ENCODE results near the gene SDK1.

SDK1 gene

DNA sequence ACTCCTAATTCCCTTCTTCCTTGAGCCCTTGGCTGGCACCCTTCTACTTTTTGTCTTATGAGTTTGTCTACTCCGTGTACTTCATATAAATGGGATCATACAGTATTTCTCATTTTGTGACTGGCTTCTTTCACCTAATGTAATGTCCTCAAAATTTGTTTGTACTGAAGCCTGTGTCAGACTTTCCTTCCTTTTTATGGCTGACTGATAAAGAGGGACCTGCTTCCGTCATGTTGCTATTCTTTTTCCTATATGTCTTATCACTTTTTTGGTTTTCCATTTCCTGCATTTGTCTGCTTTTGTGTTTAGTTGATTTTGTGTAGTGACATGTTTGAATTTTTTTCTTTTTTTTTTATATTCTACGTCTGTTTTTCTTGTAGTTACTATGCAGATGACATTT lies 470.9 kb downstream of the SDK1 start:
- Histone ChIP-seq H3K4me3 (ENCODE audit: low read depth in 1 of 5, low read length in 5 of 5) (no peak overlapping the region), H3K4me1 (ENCODE audit: control insufficient read depth in 5 of 5, insufficient read depth in 5 of 5, low read length in 5 of 5) (peaks cover 0 to 4% (median 0%) of the 10 kb centered on the region in 5 donors), H3K27me3 (ENCODE audit: control insufficient read depth in 5 of 5, insufficient read depth in 4 of 5, low read length in 5 of 5) (no peaks in the 10 kb centered on the region), H3K9ac (ENCODE audit: low read length in 5 of 5) (no peak overlapping the region), H3K27ac (ENCODE audit: low read depth, low read length) (no peak overlapping the region), H3K36me3 (ENCODE audit: control insufficient read depth in 5 of 5, insufficient read depth in 5 of 5, low read length in 5 of 5) (no peaks in the 10 kb centered on the region), H3K9me3 (ENCODE audit: control insufficient read depth in 5 of 5, low read length in 5 of 5) (no peaks in the 10 kb centered on the region)

DNA sequence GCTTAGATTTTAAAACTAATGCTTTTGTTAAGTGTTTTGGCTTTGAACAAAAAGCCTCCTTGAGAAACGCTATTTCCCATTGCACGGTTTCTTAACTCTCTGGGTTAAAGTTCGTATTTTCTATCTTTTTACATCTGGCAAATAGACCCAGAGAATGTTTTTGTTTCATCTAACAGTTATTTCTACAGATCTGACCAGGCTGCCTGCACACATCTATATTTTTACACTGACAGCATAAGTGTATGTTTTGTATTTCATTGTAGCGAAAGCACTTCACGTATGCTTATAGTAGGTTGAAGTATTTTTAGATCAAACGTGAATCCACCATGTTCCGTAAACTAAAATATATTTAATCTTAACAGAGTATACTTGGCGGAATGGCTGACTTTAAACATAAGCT lies 477.3 kb downstream of the SDK1 start:
- Histone ChIP-seq H3K4me1 (ENCODE audit: control insufficient read depth in 5 of 5, insufficient read depth in 5 of 5, low read length in 5 of 5) (peaks cover 0 to 13% (median 0%) of the 10 kb centered on the region in 5 donors), H3K4me3 (ENCODE audit: low read depth in 1 of 5, low read length in 5 of 5) (no peak overlapping the region), H3K36me3 (ENCODE audit: control insufficient read depth in 5 of 5, insufficient read depth in 5 of 5, low read length in 5 of 5) (no peaks in the 10 kb centered on the region), H3K27me3 (ENCODE audit: control insufficient read depth in 5 of 5, insufficient read depth in 4 of 5, low read length in 5 of 5) (no peaks in the 10 kb centered on the region), H3K9ac (ENCODE audit: low read length in 5 of 5) (no peak overlapping the region), H3K9me3 (ENCODE audit: control insufficient read depth in 5 of 5, low read length in 5 of 5) (peaks cover 0 to 21% (median 13%) of the 10 kb centered on the region in 5 donors), H3K27ac (ENCODE audit: low read depth, low read length) (no peak overlapping the region)

DNA sequence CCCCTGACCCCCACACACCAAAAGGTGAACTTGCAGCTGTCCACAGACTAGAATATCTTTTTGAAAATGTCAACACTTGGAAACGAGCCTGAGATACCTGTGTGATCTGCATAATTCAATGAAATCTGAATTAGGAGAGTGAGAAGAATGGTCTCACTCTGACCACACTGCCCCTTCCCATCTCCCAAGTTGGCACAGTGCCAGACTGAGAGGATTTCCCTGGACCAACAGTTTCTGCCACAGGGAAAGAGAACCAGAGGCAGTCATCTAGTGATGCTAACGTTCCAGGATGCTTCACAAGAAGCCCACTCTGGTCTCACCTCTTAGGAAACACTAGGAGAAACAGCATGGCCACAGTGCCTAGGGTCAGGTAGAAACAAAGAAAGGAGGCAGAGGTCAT lies 479.0 kb downstream of the SDK1 start:
- no peak overlapping the region for H3K4me3 ChIP-seq (ENCODE audit: low read depth in 1 of 5, low read length in 5 of 5)
- H3K27me3 ChIP-seq (ENCODE audit: control insufficient read depth in 5 of 5, insufficient read depth in 4 of 5, low read length in 5 of 5), result no peaks in the 10 kb centered on the region
- H3K36me3 ChIP-seq (ENCODE audit: control insufficient read depth in 5 of 5, insufficient read depth in 5 of 5, low read length in 5 of 5), result no peaks in the 10 kb centered on the region
- H3K9ac ChIP-seq (ENCODE audit: low read length in 5 of 5), result no peak overlapping the region
- peaks cover 0 to 13% (median 0%) of the 10 kb centered on the region in 5 donors for H3K4me1 ChIP-seq (ENCODE audit: control insufficient read depth in 5 of 5, insufficient read depth in 5 of 5, low read length in 5 of 5)
- peaks cover 0 to 21% (median 13%) of the 10 kb centered on the region in 5 donors for H3K9me3 ChIP-seq (ENCODE audit: control insufficient read depth in 5 of 5, low read length in 5 of 5)
- no peak overlapping the region for H3K27ac ChIP-seq (ENCODE audit: low read depth, low read length)

DNA sequence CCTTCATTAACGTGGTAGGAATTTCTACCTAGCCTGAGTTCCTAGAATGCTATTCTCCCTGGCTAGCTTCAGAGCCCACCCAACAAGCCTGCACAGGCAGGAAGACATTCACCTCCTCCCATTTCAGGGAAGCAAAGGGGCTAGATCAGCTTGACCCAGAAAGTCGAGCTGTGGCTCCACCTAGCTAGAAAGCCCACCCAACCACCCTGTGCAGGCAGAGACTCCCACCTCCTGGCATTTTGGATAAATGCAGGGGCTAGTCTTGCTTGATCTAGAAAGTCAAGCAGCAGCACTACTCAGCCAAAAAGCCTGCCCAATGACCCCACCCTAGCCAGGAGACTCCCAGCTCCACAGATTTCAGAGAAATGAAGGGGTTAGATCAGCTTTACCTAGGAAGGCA lies 479.5 kb downstream of the SDK1 start:
- H3K9ac ChIP-seq (ENCODE audit: low read length in 5 of 5), result no peak overlapping the region
- H3K27me3 ChIP-seq (ENCODE audit: control insufficient read depth in 5 of 5, insufficient read depth in 4 of 5, low read length in 5 of 5), result no peaks in the 10 kb centered on the region
- no peak overlapping the region for H3K27ac ChIP-seq (ENCODE audit: low read depth, low read length)
- H3K9me3 ChIP-seq (ENCODE audit: control insufficient read depth in 5 of 5, low read length in 5 of 5), result peaks cover 0 to 21% (median 13%) of the 10 kb centered on the region in 5 donors
- H3K4me3 ChIP-seq (ENCODE audit: low read depth in 1 of 5, low read length in 5 of 5), result no peak overlapping the region
- H3K4me1 ChIP-seq (ENCODE audit: control insufficient read depth in 5 of 5, insufficient read depth in 5 of 5, low read length in 5 of 5), result peaks cover 0 to 13% (median 0%) of the 10 kb centered on the region in 5 donors
- no peaks in the 10 kb centered on the region for H3K36me3 ChIP-seq (ENCODE audit: control insufficient read depth in 5 of 5, insufficient read depth in 5 of 5, low read length in 5 of 5)

DNA sequence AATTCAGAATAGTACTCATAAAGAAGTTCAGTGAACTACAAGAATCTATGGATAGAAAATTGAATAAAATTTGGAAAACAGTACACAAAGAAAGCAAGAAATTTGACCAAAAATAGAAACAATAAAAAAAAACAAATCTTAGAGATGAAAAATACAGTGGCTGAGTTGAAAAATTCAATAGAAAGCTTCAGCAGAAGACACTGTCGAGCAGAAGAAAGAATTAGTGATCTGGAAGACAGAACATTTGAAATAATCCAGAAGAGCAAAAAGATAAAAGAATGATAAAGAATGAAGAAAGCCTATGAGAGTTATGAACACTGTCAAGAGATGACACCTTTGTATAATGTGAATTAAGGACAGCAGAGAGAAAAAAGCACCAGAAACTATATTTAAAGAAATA lies 480.6 kb downstream of the SDK1 start:
- Histone ChIP-seq H3K27ac (ENCODE audit: low read depth, low read length) (no peak overlapping the region), H3K27me3 (ENCODE audit: control insufficient read depth in 5 of 5, insufficient read depth in 4 of 5, low read length in 5 of 5) (no peaks in the 10 kb centered on the region), H3K36me3 (ENCODE audit: control insufficient read depth in 5 of 5, insufficient read depth in 5 of 5, low read length in 5 of 5) (no peaks in the 10 kb centered on the region), H3K4me3 (ENCODE audit: low read depth in 1 of 5, low read length in 5 of 5) (no peak overlapping the region), H3K9me3 (ENCODE audit: control insufficient read depth in 5 of 5, low read length in 5 of 5) (peaks cover 0 to 21% (median 13%) of the 10 kb centered on the region in 5 donors), H3K9ac (ENCODE audit: low read length in 5 of 5) (no peak overlapping the region), H3K4me1 (ENCODE audit: control insufficient read depth in 5 of 5, insufficient read depth in 5 of 5, low read length in 5 of 5) (peaks cover 0 to 12% (median 0%) of the 10 kb centered on the region in 5 donors)

DNA sequence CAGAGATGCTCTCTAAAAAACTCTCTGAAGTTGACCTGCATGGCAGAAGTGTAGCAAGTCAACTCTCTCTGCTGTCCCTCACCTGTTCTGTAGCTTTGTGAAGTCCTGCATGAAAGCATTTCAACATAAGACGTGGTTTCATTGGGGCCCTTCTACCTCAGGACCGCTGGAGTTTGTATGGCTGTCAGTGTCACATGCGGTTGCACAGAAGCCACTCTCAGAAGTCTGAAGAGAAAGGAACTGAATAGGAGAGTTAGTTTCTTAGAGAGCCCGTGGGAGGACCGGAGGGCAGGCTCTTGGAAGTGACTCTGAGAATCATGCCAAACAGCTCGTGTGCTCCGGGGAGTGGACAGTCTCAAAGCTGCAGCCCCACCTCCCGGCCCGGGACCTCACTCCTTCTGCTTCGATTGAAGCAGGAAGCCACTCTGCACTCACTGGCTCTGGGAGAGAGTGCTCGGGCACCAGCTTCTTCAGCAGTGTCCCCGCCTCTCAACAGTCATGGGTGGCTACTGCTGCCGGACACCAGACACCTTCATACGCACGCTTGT lies 486.7 kb downstream of the SDK1 start:
- Histone ChIP-seq H3K9me3 (ENCODE audit: control insufficient read depth in 5 of 5, low read length in 5 of 5) (no peaks in the 10 kb centered on the region), H3K4me1 (ENCODE audit: control insufficient read depth in 5 of 5, insufficient read depth in 5 of 5, low read length in 5 of 5) (peaks cover 0 to 8% (median 4%) of the 10 kb centered on the region in 5 donors), H3K4me3 (ENCODE audit: low read depth in 1 of 5, low read length in 5 of 5) (peak overlapping the region in 1 of 5 donors; percentile 32), H3K9ac (ENCODE audit: low read length in 5 of 5) (no peak overlapping the region), H3K36me3 (ENCODE audit: control insufficient read depth in 5 of 5, insufficient read depth in 5 of 5, low read length in 5 of 5) (no peaks in the 10 kb centered on the region), H3K27ac (ENCODE audit: low read depth, low read length) (no peak overlapping the region), H3K27me3 (ENCODE audit: control insufficient read depth in 5 of 5, insufficient read depth in 4 of 5, low read length in 5 of 5) (no peaks in the 10 kb centered on the region)

DNA sequence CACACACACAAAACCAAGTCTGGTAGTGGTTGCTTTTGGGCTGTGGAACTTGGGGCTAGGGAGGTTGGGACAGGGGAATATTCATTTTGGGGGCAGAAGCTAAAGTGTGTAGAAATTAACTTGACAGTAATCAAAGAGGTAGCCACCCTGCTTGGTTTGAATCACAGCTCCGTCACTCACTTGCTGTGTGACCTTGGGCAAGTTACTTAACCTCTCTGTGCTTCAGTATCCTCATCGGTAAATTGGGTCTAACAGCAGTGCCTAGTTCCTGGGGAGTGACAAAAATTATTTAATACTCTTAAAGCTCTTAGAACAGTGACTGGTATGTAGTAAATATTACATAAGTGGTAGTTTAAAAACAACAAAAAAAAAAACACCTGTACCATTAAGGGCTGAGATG lies 489.8 kb downstream of the SDK1 start:
- H3K27me3 ChIP-seq (ENCODE audit: control insufficient read depth in 5 of 5, insufficient read depth in 4 of 5, low read length in 5 of 5), result no peaks in the 10 kb centered on the region
- H3K27ac ChIP-seq (ENCODE audit: low read depth, low read length), result no peak overlapping the region
- H3K36me3 ChIP-seq (ENCODE audit: control insufficient read depth in 5 of 5, insufficient read depth in 5 of 5, low read length in 5 of 5), result no peaks in the 10 kb centered on the region
- H3K4me3 ChIP-seq (ENCODE audit: low read depth in 1 of 5, low read length in 5 of 5), result no peak overlapping the region
- H3K9ac ChIP-seq (ENCODE audit: low read length in 5 of 5), result no peak overlapping the region
- H3K4me1 ChIP-seq (ENCODE audit: control insufficient read depth in 5 of 5, insufficient read depth in 5 of 5, low read length in 5 of 5), result peaks cover 0 to 8% (median 4%) of the 10 kb centered on the region in 5 donors
- H3K9me3 ChIP-seq (ENCODE audit: control insufficient read depth in 5 of 5, low read length in 5 of 5), result no peaks in the 10 kb centered on the region

DNA sequence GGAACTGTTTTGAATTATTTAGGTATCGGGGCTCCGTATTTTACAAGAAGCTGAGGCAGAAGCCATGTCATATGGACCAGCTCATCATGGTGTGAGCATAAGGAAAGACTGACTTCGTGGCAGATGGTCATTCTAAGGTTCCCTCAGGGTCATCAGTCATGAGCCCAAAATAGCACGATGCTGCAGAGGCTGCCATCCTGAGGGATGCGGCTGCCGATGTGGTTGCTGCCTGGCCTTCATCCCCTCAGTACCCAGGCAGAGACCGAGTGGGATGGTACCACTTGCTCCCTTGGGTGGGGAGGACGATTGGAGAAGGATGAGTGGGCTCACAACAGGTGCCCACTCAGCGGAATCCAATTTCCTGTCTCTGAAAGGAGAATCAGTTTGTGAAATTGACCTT lies 490.3 kb downstream of the SDK1 start:
- Histone ChIP-seq H3K27me3 (ENCODE audit: control insufficient read depth in 5 of 5, insufficient read depth in 4 of 5, low read length in 5 of 5) (no peaks in the 10 kb centered on the region), H3K27ac (ENCODE audit: low read depth, low read length) (no peak overlapping the region), H3K4me1 (ENCODE audit: control insufficient read depth in 5 of 5, insufficient read depth in 5 of 5, low read length in 5 of 5) (peaks cover 0 to 8% (median 4%) of the 10 kb centered on the region in 5 donors), H3K9ac (ENCODE audit: low read length in 5 of 5) (no peak overlapping the region), H3K36me3 (ENCODE audit: control insufficient read depth in 5 of 5, insufficient read depth in 5 of 5, low read length in 5 of 5) (no peaks in the 10 kb centered on the region), H3K4me3 (ENCODE audit: low read depth in 1 of 5, low read length in 5 of 5) (no peak overlapping the region), H3K9me3 (ENCODE audit: control insufficient read depth in 5 of 5, low read length in 5 of 5) (no peaks in the 10 kb centered on the region)

DNA sequence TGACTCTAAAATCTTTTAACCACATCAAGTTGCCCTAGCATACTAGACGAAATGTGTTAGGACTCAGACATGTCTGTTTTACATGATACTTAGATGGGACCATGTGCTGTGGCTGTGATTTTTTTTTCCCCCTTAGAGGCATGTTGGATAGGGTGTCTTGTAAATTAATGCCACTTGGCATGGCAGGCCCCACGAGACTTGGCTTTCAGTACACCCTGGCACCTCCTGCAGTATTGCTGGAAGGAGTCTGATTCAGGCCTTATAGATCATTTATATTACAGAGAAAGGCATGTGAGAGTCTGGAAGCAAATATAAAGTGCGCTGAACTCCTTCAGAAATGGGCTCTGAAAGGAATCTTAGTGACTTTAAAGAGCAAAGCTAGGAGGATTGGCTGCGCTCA lies 494.1 kb downstream of the SDK1 start:
- no peak overlapping the region for H3K27ac ChIP-seq (ENCODE audit: low read depth, low read length)
- no peaks in the 10 kb centered on the region for H3K36me3 ChIP-seq (ENCODE audit: control insufficient read depth in 5 of 5, insufficient read depth in 5 of 5, low read length in 5 of 5)
- no peak overlapping the region for H3K4me3 ChIP-seq (ENCODE audit: low read depth in 1 of 5, low read length in 5 of 5)
- no peak overlapping the region for H3K9ac ChIP-seq (ENCODE audit: low read length in 5 of 5)
- H3K9me3 ChIP-seq (ENCODE audit: control insufficient read depth in 5 of 5, low read length in 5 of 5), result no peaks in the 10 kb centered on the region
- H3K27me3 ChIP-seq (ENCODE audit: control insufficient read depth in 5 of 5, insufficient read depth in 4 of 5, low read length in 5 of 5), result no peaks in the 10 kb centered on the region
- no peaks in the 10 kb centered on the region for H3K4me1 ChIP-seq (ENCODE audit: control insufficient read depth in 5 of 5, insufficient read depth in 5 of 5, low read length in 5 of 5)

DNA sequence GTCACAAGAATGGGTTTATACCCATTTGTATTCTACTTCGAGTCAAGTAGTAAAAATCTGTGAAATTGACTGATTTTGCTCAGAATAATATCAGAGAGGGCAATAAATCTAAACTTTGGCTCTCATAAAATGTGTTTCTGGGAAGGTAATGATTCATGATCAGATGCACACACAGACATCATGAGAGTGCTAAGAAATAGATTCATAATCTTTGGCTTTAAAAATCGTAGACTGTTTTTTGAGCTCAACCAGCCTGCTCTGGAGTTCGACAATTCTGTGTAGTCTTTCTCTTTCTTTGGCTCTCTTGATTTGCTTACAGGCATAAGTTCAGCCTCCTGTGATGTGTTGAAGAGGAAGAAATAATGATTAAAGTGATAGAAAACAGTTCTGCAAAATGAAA lies 494.7 kb downstream of the SDK1 start:
- Histone ChIP-seq H3K9ac (ENCODE audit: low read length in 5 of 5) (no peak overlapping the region), H3K36me3 (ENCODE audit: control insufficient read depth in 5 of 5, insufficient read depth in 5 of 5, low read length in 5 of 5) (no peaks in the 10 kb centered on the region), H3K4me1 (ENCODE audit: control insufficient read depth in 5 of 5, insufficient read depth in 5 of 5, low read length in 5 of 5) (peaks cover 0 to 2% (median 0%) of the 10 kb centered on the region in 5 donors), H3K4me3 (ENCODE audit: low read depth in 1 of 5, low read length in 5 of 5) (no peak overlapping the region), H3K9me3 (ENCODE audit: control insufficient read depth in 5 of 5, low read length in 5 of 5) (no peaks in the 10 kb centered on the region), H3K27ac (ENCODE audit: low read depth, low read length) (no peak overlapping the region), H3K27me3 (ENCODE audit: control insufficient read depth in 5 of 5, insufficient read depth in 4 of 5, low read length in 5 of 5) (no peaks in the 10 kb centered on the region)

All from subcutaneous abdominal adipose tissue (tissue), 5 donors.